T-helper 1 cell treated with Interleukin-12 subunit alpha and Interleukin-12 subunit beta and Interleukin-4 antibody, amounts not matched to agents 30 ng/mL and 1 ng/mL, for 36 hours (primary cell): ENCODE results near the gene WNK3. TPM values are rescaled to one million over a fixed set of nuclear protein-coding genes. Genes with fewer than 3 reads are reported as not detected.

Source experiments
- intact Hi-C: fragments of 100-400 bp; cut with micrococcal nuclease; formaldehyde crosslinking; loops from one replicate; pipeline ENCODE4 v1.15.1; 2024
- total RNA-seq: library from RNA; stranded (reverse); gene quantifications from 2 replicates; pipeline ENCODE4 v1.2.3, GENCODE V29; 2022

Gene WNK3
- total RNA-seq, 1 donor from 2014 or later, result 0.07 TPM

- intact Hi-C loops, result loop anchor here (5.0 kb wide), 1 partner anchor 540 kb away; no protein-coding TSS in a partner anchor
Observed at GRCh38 chrX:54246866-54247265, 111.0 kb downstream of the WNK3 start.

- intact Hi-C loops, result no loop called here
Observed at GRCh38 chrX:54238588-54238987, 119.3 kb downstream of the WNK3 start.

GRCh38 chrX:54237014-54237413 is 120.8 kb downstream of the WNK3 start:
- intact Hi-C loops, result no loop called here

GRCh38 chrX:54230435-54231148 is 127.3 kb downstream of the WNK3 start:
- intact Hi-C loops, result no loop called here

GRCh38 chrX:54223581-54223980 is 134.3 kb downstream of the WNK3 start:
- intact Hi-C loops, result no loop called here

GRCh38 chrX:54213603-54214002 is 144.2 kb downstream of the WNK3 start:
- intact Hi-C loops, result no loop called here

GRCh38 chrX:54208531-54208930 is 149.3 kb downstream of the WNK3 start:
- intact Hi-C loops, result no loop called here

GRCh38 chrX:54198262-54198661 is 159.6 kb downstream of the WNK3 start:
- intact Hi-C loops, result no loop called here

GRCh38 chrX:54194982-54195588 is 162.8 kb downstream of the WNK3 start:
- intact Hi-C loops, result no loop called here

GRCh38 chrX:54193085-54193821 is 164.6 kb downstream of the WNK3 start:
- intact Hi-C loops, result no loop called here

GRCh38 chrX:54184474-54184873 is 173.4 kb downstream of the WNK3 start:
- intact Hi-C loops, result loop anchor here (5.0 to 10.0 kb wide), 2 partner anchors 1090 to 1533 kb away; partner anchors contain the start of genes KANTR and RRAGB

GRCh38 chrX:54182864-54183613 is 174.8 kb downstream of the WNK3 start, which contains the start of gene FAM120C:
Gene FAM120C (minus strand): TSS chrX:54183254. CDS start chrX:54183198, 56 bp downstream.
- intact Hi-C loops, result loop anchor here (1.0 to 10.0 kb wide), 13 partner anchors 139 to 1726 kb away; partner anchors contain the start of genes APEX2, GNL3L, KANTR and PHF8

- intact Hi-C loops, result loop anchor here (2.0 to 10.0 kb wide), 3 partner anchors 1088 to 1726 kb away; partner anchors contain the start of genes KANTR and RRAGB
Observed at GRCh38 chrX:54182194-54182863, 175.5 kb downstream of the WNK3 start.

GRCh38 chrX:54181202-54181953 is 176.5 kb downstream of the WNK3 start:
- intact Hi-C loops, result loop anchor here (5.0 to 10.0 kb wide), 2 partner anchors 1087 to 1536 kb away; partner anchors contain the start of genes KANTR and RRAGB

GRCh38 chrX:54180403-54180802 is 177.4 kb downstream of the WNK3 start:
- intact Hi-C loops, result loop anchor here (5.0 to 10.0 kb wide), 2 partner anchors 1086 to 1537 kb away; partner anchors contain the start of genes KANTR and RRAGB

GRCh38 chrX:54178100-54178940 is 179.5 kb downstream of the WNK3 start:
- intact Hi-C loops, result no loop called here

GRCh38 chrX:54177306-54177705 is 180.5 kb downstream of the WNK3 start:
- intact Hi-C loops, result no loop called here

GRCh38 chrX:54173791-54174190 is 184.1 kb downstream of the WNK3 start:
- intact Hi-C loops, result no loop called here

- intact Hi-C loops, result no loop called here
Observed at GRCh38 chrX:54172455-54172854, 185.4 kb downstream of the WNK3 start.
